Activated B cell treated with CpG ODN at 0.5 μM for 24 hours (primary cell): ENCODE results near the gene SFN. TPM values are rescaled to one million over a fixed set of nuclear protein-coding genes. Genes with fewer than 3 reads are reported as not detected.

Source experiments
- ATAC-seq: fragments of 200-7000 bp; cut with Tn5 transposase; one replicate; pipeline ENCODE4 v1.10.0; 2021; ENCODE audit warnings: low read depth, mild to moderate bottlenecking, moderate library complexity
- CTCF ChIA-PET: fragments of 350-600 bp; sonication (Branson Sonifier 250); formaldehyde crosslinking; loops from one replicate; lab custom pipeline; 2021; ENCODE audit warnings: antibody characterized with exemption; lab: Charles Lee
- POLR2A ChIA-PET: fragments of 350-600 bp; sonication (Branson Sonifier 250); formaldehyde crosslinking; loops from one replicate; lab custom pipeline; 2021; ENCODE audit warnings: antibody characterized with exemption; lab: Charles Lee
- DNase-seq: peaks from one replicate; pipeline ENCODE4 v3.0.0; 2022
- H3K27ac Mint-ChIP-seq: one replicate; pipeline ENCODE4 v1.8.0; 2020; ENCODE audit warnings: mixed read lengths
- H3K27me3 Mint-ChIP-seq: one replicate; pipeline ENCODE4 v1.8.0; 2021; ENCODE audit warnings: mixed read lengths
- H3K36me3 Mint-ChIP-seq: one replicate; pipeline ENCODE4 v1.8.0; 2021; ENCODE audit warnings: low read depth, mixed read lengths
- H3K4me1 Mint-ChIP-seq: one replicate; pipeline ENCODE4 v1.8.0; 2021; ENCODE audit warnings: mixed read lengths
- H3K4me3 Mint-ChIP-seq: one replicate; pipeline ENCODE4 v1.8.0; 2020; ENCODE audit warnings: mild to moderate bottlenecking, mixed read lengths
- H3K9me3 Mint-ChIP-seq: one replicate; pipeline ENCODE4 v1.8.0; 2020; ENCODE audit warnings: mixed read lengths
- intact Hi-C: fragments of 100-400 bp; cut with micrococcal nuclease; formaldehyde crosslinking; loops from one replicate; pipeline ENCODE4 v1.15.1; 2024
- total RNA-seq: library from RNA; stranded (reverse); gene quantifications from 2 replicates; pipeline ENCODE4 v1.2.3, GENCODE V29; 2022
- TF ChIP-seq, protein P1 (sequence below): fragments of 200-600 bp; IDR thresholded peaks from one replicate; pipeline ENCODE4 v1.8.0; 2022; ENCODE audit warnings: antibody characterized with exemption, mild to moderate bottlenecking

Gene SFN
- total RNA-seq, 1 donor from 2014 or later: 0.29 TPM

DNA sequence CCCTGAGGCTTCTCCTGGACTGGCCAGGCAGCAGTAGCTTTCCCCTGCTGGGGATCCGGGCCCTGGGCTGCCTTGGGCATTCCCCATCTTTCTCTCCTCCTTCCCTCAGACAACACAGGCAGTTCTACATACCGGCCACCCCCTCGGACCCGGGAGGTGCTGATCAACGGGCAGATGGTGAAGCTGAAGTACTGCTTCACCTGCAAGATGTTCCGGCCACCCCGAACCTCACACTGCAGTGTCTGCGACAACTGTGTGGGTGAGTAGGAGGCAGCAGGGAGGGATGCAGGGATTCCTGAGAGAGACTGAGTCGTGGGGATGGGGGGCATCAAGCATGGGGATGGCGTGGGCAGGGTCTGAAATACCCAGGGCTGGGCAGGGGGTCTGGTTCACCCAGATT, 14.4 kb upstream of the SFN start:
- H3K27me3 Mint-ChIP-seq: no peaks in the 10 kb centered on the region
- CTCF ChIA-PET: interaction anchor here (1.4 kb wide), 1 partner anchor 38 kb away, joined by 4 read pairs; no protein-coding TSS in a partner anchor
- H3K9me3 Mint-ChIP-seq: no peaks in the 10 kb centered on the region
- no peak for ATAC-seq
- no peak for DNase-seq
- intact Hi-C loops: no loop called here
- no peak overlapping the region for H3K27ac Mint-ChIP-seq
- no peak overlapping the region for H3K4me3 Mint-ChIP-seq
- POLR2A ChIA-PET: interaction anchor here (1.4 kb wide), 1 partner anchor 41 kb away, joined by 6 read pairs; the partner anchor contains the start of gene GPN2
- peaks cover 63% of the 10 kb centered on the region for H3K36me3 Mint-ChIP-seq
- TF ChIP-seq, protein P1, sequence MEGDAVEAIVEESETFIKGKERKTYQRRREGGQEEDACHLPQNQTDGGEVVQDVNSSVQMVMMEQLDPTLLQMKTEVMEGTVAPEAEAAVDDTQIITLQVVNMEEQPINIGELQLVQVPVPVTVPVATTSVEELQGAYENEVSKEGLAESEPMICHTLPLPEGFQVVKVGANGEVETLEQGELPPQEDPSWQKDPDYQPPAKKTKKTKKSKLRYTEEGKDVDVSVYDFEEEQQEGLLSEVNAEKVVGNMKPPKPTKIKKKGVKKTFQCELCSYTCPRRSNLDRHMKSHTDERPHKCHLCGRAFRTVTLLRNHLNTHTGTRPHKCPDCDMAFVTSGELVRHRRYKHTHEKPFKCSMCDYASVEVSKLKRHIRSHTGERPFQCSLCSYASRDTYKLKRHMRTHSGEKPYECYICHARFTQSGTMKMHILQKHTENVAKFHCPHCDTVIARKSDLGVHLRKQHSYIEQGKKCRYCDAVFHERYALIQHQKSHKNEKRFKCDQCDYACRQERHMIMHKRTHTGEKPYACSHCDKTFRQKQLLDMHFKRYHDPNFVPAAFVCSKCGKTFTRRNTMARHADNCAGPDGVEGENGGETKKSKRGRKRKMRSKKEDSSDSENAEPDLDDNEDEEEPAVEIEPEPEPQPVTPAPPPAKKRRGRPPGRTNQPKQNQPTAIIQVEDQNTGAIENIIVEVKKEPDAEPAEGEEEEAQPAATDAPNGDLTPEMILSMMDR: no peak
- no peaks in the 10 kb centered on the region for H3K4me1 Mint-ChIP-seq

DNA sequence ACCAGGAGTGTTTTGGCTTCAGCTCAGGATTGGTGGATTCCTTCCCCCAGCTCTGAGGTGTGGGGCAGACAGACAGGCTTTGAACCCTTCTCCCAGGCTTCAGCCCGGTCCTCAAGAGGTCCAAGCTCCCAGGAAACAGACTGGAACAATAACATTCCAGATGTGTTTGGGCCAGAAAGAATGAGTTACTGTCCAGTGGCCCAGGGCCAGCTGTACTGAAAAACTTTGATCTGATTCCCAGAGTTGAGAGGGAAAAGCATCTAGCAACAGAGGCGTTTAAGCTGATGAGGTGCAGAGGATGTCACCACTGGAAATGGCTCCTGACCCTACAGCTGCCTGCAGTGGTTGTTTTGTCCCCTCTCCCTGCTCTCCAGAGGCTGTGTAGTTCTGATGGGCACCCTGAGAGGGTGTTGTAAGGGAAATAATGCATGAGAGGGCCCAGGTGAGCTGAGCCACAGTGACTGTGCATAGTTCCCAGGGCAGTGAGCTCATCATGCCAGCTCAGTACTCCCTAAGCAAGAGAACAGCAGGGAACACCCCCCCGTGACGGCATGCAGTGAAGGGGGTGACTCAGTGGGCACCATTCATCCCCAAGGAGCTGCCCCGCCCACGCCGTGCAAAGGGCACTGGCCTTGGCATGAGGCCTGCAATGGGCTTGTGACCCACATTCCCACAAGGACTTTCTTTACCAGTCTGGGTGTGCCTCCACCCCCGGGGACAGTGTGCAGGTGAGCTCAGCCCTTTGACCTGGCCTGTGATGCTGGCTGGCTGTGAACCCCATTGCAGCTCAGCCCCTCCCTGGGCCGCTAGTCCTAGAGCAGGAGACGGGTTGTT, 13.8 kb upstream of the SFN start:
- no peaks in the 10 kb centered on the region for H3K27me3 Mint-ChIP-seq
- H3K4me1 Mint-ChIP-seq: no peaks in the 10 kb centered on the region
- no peak overlapping the region for H3K4me3 Mint-ChIP-seq
- ATAC-seq (no peak), DNase-seq (no peak)
- TF ChIP-seq, protein P1: no peak
- H3K36me3 Mint-ChIP-seq: peaks cover 67% of the 10 kb centered on the region
- H3K9me3 Mint-ChIP-seq: no peaks in the 10 kb centered on the region
- CTCF ChIA-PET: interaction anchor here (1.4 to 1.9 kb wide), 3 partner anchors 28 to 248 kb away, joined by 4 read pairs; no protein-coding TSS in a partner anchor
- intact Hi-C loops: no loop called here
- POLR2A ChIA-PET: interaction anchor here (0.6 to 1.4 kb wide), 3 partner anchors 16 to 186 kb away, joined by 3 to 6 read pairs (median 4); partner anchors contain the start of gene GPN2
- peak overlapping the region; percentile 41 for H3K27ac Mint-ChIP-seq

DNA sequence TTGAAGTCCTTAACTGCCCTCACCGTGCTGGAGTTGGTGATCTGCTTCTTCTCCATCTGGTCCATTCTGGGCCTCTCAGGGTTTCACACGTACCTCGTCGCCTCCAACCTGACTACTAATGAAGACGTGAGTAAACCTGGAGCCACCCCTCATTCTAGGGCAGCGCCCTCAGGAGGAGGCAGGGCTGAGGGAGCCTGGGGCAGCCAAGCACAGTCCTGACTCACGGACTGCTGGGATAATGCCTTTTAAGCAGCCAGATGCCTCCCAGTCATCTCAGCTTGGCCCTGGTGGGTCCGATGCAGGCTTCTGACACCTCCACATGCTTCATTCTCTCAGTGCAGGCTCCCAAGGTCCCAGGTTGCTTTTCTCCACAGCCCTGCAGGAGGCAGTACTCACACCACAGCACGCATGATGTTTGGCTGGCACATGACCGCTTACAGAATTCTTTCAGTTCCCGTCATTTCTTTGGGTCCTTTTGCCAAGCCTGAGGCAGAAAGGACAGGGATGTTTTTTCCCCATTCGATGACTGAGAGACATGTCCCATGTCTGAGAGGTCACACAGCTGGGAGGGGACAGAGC, 11.8 kb upstream of the SFN start:
- H3K36me3 Mint-ChIP-seq: peaks cover 72% of the 10 kb centered on the region
- ATAC-seq: no peak

DNA sequence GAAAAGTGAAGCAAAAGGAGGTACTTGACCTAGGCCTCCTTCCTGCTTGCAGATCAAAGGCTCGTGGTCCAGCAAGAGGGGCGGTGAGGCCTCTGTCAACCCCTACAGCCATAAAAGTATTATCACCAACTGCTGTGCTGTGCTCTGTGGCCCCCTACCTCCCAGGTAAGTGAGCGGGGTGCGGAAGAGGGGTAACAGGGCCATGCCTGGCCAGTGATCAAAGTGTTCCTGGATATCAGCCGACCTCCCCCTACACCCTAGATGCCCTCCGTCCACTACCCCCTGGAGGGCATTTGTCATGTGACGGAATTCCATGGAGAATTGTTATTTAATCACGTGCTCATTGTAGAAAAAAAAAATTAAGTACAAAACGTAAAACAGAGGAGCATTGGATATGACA, 10.2 kb upstream of the SFN start:
- H3K9me3 Mint-ChIP-seq: no peaks in the 10 kb centered on the region
- H3K27me3 Mint-ChIP-seq: no peaks in the 10 kb centered on the region
- no peaks in the 10 kb centered on the region for H3K4me1 Mint-ChIP-seq
- ATAC-seq: no peak
- no peak overlapping the region for H3K4me3 Mint-ChIP-seq
- intact Hi-C loops: loop anchor here (1.0 to 2.0 kb wide), 3 partner anchors 13 to 26 kb away; no protein-coding TSS in a partner anchor
- H3K36me3 Mint-ChIP-seq: peaks cover 70% of the 10 kb centered on the region
- TF ChIP-seq, protein P1: no peak
- DNase-seq: no peak
- POLR2A ChIA-PET: no interaction called here
- CTCF ChIA-PET: interaction anchor here (0.6 to 3.9 kb wide), 3 partner anchors 13 to 28 kb away, joined by 3 to 18 read pairs (median 3); no protein-coding TSS in a partner anchor
- H3K27ac Mint-ChIP-seq: no peak overlapping the region

More for the DNA sequence above, 11.8 kb upstream of the SFN start:
- ChIA-PET POLR2A (interaction anchor here (0.7 kb wide), 1 partner anchor 319 kb away, joined by 3 read pairs; no protein-coding TSS in a partner anchor), CTCF (no interaction called here)
- TF ChIP-seq, protein P1: no peak
- Mint-ChIP-seq H3K9me3 (no peaks in the 10 kb centered on the region), H3K4me3 (no peak overlapping the region), H3K4me1 (no peaks in the 10 kb centered on the region), H3K27me3 (no peaks in the 10 kb centered on the region), H3K27ac (no peak overlapping the region)
- intact Hi-C loops: no loop called here
- no peak for DNase-seq
